ENCODE results near the gene SLC6A2.
A peak's percentile ranks its signal among the peaks of the same experiment; 100 is the strongest.

SLC6A2 gene

DNA sequence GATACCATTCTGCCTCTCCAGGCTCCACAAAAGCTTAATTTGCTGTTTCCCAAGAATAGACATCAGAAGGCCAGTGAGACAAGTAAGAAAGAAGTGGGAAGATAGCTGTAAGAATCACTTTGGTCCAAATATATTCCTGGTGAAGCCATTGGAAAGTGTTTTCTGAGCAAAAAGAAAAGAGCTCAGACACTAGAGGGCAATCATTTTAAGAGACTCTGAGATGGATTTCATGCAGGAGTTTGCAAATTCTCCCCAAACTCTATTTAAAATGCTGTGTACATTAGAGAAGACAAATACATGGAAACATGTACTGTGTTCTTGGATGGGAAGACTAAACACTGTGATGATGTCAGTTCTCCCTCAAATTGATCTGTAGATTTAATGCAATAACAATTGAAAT, 8.0 kb upstream of the SLC6A2 start:
- DNase-seq: no peak

DNA sequence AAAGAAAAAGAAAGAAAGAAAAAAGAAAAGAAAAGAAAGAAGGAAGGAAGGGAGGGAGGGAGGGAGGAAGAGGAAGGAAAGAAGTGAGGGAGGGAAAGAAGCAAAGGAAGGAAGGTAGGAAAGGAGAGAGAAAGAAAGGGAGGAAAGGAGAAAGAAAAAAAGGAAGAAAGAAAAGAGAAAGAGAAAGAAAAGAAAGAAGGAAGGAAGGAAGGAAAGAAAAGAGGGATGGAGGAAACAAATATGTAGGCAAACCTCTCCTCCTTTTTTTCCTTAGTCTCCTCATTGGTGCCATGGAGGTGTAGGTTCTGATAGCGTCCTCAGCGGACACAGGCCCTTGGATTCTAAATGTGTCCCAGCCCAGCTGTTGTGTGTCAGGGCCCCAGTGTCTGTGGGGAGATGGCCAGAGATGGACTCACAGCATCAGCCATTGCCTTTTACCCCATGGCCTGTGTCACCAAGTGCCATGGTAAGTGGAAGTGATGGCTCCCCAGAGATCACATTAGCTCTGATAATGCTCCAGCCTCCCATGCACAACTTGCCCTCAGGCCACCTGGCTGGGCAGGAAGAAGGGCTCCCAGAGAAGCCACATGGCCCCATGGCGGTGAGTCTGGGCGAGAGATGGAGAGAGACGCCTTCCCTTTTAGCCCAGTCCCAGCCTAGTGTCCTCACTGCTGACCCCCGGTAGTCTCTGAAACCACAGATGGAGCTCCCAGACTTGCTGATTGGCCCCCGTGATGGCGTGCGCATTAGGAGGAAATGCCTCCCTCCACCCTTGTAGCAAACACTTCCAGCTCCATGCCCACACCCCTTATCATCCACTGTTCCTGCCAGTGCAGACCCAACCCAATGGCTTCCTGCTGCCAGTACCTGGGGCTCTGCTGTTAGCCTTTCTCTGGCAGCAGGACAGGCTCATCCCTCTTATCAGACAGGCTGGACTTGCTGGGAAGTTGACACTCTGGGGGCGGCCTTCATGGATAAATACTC, 3.7 kb upstream of the SLC6A2 start:
- DNase-seq: no peak

DNA sequence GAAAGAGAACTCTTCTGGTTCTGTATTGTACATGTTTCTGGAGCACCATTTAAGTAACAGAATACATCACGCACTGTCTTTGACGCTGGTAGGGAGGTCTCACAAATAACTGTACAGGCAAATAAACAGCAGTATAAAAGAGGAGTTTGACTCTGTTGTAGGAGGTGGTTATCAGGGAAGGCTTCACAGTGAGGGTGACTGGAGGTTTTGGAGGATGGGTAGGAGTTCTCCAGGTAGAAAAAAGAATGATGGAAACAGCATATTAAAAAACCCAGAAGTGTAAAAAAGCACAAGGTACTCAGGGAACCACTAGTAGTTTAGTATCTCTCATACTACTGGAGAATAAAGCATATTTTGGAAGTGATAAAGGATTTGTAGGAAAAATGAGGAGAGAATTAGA, 2.7 kb upstream of the SLC6A2 start:
- DNase-seq: no peak

DNA sequence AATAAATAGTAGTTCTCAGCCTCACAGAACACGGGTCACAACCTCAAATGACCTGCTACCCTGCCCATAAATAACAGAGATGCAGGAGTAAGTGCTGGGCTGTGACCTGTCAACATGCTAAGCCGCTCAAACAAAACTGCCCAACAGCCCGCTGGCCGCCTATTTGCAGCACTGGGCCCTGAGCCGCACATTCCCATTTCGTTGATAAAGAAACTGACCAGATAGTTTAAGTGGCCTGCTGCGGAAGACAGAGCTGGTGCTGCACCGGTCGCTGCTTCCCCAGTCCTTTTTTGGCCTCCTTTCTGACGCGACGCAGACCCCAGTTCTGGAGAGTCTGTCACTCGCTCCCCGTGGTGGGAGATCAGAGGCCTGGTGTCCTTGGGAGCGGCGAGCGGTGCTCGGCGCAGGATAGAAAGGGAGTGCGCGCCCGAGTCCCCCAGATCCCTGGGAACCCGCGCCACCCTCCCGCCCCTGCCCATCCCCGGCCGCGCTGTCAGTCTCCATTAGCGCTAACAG, 349 bp upstream of the SLC6A2 start:
- DNase-seq: no peak

DNA sequence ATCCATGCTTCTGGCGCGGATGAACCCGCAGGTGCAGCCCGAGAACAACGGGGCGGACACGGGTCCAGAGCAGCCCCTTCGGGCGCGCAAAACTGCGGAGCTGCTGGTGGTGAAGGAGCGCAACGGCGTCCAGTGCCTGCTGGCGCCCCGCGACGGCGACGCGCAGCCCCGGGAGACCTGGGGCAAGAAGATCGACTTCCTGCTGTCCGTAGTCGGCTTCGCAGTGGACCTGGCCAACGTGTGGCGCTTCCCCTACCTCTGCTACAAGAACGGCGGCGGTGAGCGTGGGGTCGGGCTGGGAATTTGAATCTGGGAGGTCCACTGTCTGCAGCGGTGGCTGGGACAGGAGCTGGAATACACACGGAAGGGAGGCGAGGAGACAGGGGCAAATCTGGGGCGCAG, 904 bp downstream of the SLC6A2 start:
- DNase-seq: no peak

DNA sequence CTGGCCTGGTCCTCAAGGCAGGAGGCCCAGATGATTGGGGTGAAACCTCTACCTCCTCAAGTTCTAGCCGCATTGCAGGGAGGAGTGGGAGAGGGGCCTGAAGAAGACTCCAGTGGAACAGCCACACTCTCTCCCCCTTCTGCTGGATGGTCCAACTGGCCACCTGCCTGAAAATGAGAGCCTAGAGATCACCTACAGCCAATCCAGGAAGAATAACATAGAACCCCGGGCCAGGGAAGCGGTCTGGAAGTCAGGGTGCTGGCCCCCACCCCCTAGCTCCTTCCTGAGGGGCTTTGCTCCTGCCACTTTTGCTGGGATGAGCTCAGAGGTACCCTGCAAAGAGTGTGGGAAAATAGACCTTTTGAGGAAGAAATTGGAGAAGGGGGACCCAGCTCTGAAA, 1.8 kb downstream of the SLC6A2 start:
- no peak for DNase-seq

DNA sequence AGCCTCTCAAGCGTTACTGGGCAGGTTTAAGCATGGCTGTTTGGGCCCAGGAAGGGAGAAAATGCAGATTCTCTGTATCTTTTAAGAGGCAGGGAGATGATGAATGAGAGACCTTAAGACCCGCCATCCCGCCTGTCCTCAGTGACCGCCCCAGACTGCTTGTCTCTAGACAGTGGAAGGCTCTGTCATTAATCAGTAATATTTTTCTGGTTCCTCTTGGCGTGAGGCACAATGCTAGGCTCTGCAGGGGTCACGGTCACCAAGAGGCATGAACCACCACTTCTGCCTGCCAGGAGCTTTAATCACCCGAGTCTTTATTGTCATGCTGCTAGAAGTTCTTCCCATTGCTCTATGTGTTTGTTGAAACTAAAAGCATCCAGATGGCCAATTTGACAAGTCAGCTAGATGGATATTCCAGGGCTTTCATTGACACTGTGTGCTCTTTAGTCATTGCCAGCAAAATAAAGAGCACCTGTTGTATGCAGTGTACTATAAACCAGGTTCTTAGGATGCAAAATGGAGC, 3.2 kb downstream of the SLC6A2 start:
- no peak for DNase-seq

DNA sequence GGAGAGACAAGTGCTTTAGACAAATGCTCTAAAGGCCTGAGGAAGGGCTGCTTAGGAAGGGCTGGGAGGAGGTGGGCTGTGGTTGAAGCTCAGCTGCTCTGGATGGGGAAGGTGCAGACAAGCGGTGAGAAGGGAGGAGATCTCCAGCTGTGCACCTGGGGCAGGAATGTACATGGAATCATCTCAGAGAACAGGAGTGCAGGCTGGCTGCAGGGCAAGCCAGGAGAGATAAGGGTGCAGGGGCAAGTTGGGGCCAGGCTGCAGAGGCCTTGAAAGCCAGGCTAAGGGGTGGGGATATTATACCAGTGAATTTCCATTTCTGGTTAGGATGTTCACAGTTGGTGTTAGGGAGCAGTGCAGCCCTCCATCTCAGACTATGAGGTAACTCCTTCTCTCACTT, 4.2 kb downstream of the SLC6A2 start:
- no peak for DNase-seq

DNA sequence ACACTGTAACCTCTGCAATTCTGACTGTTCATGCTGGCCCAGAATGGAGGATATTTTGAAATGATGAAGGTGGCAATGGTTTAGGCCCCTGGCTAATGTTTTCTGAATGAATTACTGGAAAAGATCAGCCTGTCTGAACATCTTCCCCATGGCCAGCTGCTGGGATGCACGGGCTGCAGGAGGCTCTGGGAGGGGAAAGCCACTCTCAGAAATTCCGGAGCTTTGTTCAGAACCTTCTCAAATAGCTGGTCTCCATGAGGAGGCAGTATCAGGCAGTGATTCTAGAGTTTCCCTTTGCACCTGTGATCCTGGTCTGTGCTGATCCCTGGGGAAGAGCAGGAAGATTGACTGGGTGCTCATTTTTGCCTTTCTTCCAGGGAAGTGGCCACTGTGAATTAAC, 5.0 kb downstream of the SLC6A2 start:
- no peak for DNase-seq

DNA sequence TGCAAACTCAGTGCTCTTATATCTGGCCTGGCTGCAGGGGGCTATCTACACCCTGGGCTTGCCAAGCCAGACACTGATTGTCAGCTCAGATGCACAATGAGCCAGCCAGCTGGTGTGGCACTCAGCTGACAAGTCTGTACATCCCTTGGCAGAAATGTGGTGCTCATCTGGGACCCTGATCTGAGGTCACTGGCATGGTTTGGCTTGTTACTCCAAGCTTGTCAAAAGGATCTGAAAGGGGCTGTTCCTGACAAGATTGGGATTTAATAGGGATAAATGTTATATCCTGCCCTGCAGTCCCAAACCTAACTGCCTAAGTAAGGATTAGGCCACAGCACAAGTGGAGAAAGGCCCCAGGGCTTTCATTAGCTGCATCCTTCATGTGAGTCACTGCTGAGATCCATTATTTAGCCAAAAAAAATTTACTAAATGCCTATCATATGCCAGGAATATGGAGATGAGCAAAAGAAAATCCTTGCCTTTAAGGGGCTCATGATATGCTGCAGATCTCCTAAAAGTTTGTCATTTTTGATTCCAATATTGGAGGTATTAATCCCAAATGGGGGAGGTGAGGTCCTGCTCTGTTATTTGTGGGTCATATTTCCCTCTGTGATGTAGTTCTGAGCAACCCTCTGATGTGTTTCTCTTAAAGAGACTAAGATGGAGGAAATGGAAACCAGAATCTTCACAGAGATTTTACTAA, 6.3 kb downstream of the SLC6A2 start:
- DNase-seq: peak; percentile 10

DNA sequence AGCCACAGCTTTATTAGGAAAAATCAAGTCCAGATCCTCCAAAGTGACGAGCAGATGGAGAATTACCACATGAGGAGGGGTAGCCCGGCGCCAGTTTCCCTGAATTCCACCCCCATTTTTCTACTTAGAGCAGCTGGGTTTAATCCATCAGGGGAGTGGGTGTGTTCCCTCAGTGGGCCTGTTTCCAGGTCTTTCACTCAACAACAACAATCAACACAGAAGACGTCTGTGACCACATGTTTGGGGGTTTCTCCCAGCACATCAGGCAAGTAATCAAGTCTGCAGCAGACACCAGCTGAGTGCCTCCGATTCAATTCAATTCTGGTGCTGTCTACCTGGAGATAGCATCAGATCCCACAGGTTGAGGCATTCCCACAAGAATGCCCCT, 6.8 kb downstream of the SLC6A2 start:
- peak; percentile 29 for DNase-seq

DNA sequence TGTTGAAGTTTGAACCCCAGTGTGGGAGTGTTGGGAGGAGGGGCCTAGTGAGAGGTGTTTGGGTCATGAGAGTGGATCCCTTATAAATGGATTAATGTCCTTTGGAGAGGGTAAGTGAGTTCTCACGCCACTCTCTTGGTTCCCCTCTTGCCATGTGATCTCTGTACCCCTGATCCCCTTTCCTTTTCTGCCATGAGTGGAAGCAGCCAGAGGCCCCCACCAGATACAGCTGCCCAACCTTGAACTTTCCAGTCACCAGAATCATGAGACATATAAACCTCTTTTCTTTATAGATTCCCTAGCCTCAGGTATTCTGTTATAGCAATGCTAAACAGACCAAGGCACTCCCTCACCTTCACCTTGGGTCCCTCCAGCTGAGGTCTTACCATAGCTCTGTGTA, 7.4 kb downstream of the SLC6A2 start:
- no peak for DNase-seq

DNA sequence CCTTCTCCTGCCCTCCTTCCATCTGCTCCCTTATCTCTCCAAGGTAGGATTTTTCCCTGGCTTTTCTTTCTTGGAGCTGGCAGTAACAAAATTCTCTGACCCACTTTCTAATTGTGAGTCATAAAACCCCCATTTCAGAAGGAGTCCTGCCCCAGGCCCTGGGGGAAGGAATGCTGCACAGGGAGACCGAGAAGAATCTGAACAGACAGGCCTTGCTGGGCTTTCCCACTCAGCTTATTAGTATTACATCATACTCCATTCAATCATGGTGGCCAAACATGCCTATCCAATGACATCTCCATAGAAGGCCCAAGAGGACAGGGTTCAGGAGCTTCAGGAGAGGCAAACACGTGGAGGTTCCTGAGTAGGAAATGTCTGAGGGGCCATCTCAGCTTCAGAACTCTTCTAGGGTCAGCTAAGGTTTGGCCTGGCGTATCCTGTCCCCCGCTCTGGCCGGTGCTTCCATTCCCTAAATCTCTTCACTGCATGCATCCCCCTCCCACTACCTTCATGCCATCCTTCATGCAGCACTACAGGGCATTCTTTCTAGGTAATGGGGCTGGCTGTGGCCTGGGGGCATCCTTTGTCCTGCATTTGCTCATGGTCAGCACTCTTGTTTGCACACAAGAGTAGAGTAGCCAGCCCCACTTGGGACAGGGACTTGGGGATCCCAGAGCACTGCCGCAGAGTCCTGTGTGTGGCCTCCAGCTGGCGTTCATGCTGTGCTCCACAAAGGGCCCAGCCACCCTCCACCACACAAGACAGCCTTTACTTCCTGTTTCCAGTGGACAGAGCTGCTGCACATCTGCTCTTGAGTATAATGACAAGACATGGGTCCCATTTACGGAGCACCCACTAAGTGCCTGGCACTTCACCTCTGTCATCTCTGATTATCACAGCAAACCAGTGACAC, 8.2 kb downstream of the SLC6A2 start:
- no peak for DNase-seq

DNA sequence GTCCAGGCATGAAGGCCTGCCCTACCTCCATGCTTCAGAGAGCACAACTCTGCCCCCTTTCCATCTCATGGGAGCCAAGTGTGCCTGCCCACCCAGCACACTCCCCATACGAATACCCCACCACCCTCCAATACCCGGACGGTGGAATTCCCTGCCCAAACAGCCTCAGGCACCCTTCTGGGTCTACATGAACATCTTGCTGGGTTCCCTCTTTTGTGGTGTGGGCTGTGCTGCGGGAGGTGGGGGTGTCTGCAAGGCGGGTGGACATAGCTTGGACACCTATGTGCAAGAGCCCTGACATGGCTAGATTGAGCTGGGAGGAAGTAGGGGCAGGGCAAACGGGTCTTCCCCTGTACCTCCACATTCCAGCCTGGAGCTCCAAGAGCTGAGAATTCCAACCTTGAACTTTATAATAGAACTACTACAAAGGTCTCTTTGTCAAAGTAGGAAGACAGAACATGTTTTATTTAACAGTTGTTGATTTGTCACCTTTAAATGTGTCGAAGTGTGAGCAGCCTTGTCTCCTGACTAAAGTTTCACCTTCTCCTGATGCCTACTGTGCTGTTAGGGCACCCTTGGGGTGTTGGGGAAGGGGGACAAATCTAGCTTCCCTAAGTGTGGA, 9.1 kb downstream of the SLC6A2 start:
- DNase-seq: no peak

DNA sequence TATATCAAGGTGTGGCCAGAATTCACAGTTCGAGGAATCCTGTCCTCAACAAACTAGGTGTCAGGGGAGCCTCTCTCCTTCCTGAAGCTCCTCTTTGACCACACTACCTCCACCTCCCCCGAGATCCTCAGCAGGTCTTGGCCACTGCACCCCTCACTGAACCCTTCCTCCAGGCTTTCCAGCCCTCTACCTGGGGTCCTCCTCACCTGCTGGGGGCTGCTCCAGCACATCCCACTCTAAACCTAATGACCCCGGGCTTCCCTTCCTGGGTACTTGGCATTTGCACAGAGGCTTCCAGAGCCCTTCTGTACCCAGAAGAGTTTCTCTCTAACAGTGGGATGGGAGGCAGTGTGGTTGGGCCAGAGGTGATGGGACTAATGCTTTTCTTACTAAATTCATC, 9.7 kb downstream of the SLC6A2 start:
- no peak for DNase-seq

DNA sequence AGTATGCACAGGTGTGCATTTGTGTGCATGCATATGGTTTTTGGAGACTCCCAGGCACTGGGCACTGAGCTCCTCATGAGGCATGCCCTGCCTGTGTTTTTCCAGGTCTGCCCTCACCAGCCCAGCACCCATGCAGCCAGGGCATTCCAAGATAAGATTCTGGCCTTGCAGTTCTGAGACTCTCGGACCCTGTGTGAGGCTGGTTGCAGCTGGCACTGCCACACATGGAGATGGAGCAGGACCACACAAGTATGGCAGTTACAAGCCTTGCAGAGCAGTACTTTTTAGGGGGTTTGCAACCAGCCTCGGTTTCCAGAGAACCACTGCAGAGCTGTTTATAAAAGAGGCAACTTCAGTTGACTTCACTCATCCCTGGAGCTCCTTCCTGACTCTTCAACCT, 10.2 kb downstream of the SLC6A2 start:
- no peak for DNase-seq

DNA sequence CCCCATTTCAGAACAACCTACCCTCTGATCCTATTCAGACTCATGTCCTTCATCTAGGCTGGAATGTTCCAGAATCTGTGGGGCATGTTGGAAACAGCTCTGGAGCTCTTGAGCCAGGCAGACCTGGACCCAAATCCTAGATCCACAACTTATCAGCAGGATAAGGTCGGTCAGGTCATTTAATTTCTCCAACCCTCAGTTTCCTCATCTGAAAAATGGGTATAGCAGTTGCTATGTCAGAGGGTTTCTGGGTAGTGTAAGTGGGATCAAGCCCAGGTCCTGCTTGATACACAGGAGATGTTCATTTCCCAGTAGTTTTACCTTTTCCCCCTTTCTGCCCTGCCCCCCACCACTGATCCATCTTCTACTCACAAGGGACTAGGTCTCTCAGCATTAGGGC, 12.0 kb downstream of the SLC6A2 start:
- DNase-seq: no peak

DNA sequence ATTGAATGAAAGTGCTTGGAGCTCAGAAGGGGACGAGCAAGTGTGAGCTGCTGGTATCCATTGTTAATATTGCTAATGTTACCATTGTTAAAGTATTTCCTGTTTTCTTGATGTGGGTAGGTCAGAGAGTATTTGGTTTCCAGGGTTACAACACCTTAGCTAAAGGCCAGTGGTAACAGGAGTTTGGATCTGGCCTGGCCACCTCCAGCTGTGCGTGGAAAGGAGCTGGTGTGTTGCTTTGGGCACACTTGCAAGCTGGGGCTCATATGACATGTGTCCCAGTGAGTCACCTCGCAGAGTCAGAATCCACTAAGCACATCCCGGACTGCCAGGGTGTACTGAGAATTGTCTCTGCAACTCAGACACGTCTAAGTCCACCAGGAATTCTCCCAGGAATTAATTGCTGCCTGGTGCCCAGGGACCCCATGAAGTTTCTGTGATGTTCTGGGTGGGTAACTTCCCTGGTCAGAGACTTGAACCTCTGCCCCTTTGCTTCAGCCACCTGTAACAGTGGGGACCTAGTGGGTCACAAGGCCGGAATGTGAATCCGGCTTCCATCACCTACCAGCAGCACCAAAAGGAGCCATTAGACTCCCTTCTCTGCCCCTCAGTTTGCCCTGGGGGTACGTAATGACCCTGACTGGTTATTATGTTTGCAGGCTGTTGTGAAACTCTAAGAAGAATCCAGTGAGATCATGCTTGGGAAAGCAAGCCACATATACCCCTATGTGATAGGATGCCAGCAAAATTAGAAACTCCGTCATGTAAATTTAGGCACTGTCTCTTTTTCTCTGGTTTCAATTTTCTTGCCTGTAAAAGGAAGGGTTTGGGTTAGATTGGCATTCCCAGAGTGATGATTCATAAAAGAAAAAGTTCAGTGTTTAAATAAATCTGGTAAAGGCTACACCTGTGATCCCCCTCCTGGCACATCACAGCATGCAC, 12.8 kb downstream of the SLC6A2 start:
- DNase-seq: no peak

DNA sequence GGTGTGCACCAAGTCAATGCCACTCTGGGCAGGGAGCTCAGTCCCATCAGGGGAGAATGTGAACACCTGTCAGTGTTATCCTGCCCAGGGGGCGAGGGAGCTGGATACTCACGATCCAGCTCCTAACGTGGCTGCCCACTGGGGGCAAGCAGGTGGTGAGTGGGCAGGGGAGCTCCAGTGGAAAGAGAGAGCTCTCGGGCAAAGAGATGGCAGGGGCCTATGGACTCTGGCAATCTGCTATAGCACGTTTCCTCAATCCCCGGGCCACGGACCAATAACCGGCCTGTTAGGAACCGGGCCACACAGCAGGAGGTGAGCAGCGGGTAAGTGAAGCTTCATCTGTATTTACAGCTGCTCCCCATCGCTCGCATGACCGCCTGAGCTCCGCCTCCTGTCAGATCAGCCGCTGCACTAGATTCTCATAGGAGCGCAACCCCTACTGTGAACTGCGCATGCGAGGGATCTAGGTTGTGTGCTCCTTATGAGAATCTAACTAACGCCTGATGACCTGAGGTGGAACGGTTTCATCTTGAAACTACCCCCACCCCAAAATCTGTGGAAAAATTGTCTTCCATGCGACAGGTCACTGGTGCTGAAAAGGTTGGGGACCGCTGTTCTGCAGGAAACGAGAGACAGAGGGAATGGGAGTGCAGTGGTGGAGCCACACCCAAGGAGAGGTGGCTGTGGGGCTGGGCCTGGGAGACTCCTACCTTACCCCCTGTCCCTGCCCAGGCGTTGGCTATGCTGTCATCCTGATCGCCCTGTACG, 15.6 kb downstream of the SLC6A2 start:
- DNase-seq: no peak

DNA sequence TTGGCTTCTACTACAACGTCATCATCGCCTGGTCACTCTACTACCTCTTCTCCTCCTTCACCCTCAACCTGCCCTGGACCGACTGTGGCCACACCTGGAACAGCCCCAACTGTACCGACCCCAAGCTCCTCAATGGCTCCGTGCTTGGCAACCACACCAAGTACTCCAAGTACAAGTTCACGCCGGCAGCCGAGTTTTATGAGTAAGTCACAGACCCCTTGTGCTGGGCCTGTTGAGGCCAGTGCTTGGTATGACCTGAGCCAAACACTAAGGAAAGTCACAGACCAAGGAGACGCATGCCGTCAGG, 16.1 kb downstream of the SLC6A2 start:
- no peak for DNase-seq

DNA sequence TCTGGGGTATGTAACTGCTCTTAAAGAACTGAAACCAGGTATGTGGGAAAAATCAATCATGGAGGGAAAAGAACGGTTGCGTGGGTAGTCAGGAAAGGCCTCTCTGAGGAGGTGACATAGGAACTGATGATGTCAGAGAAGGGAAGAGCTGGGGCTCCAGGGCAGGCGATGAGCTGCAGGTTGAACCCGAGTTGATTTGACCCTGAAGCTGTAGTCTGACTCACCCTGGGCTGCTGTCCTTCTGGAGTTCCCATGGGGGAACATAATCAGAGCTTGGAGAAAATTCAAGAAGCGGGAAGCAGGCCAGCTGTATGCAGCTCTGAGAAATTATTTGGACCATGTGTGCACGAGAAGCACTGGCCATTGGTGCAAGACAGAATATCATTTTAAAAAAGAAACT, 16.7 kb downstream of the SLC6A2 start:
- no peak for DNase-seq
